Lung (tissue), 12 donors: ENCODE results near the gene SLC10A2. TPM values are rescaled to one million over a fixed set of nuclear protein-coding genes. Genes with fewer than 3 reads are reported as not detected.

Experiments
- ATAC-seq: fragments of 200-7000 bp; cut with Tn5 transposase; one replicate; pipeline ENCODE4 v1.9.1; 2020; ENCODE audit warnings: moderate number of reproducible peaks; ENCODE audit not compliant: insufficient read depth, low FRiP score
- DNase-seq, 3 donors: peaks; one replicate each; pipeline ENCODE4 v3.0.0-alpha.2; 2013 to 2017
- H3K27ac ChIP-seq, 2 donors: one replicate each; pipeline ENCODE4 v1.5.1; 2013; ENCODE audit warnings: mild to moderate bottlenecking in 2 of 2, moderate library complexity in 2 of 2, control low read depth in 1 of 2, inconsistent platforms in 1 of 2, low read depth in 1 of 2, low read length in 1 of 2
- H3K27me3 ChIP-seq, 3 donors: one replicate each; pipeline ENCODE4 v1.5.1; 2013; ENCODE audit warnings: low read length in 2 of 3; ENCODE audit not compliant: control insufficient read depth in 3 of 3, insufficient read depth in 3 of 3
- H3K36me3 ChIP-seq, 4 donors: one replicate each; pipeline ENCODE4 v1.5.1; 2013; ENCODE audit warnings: low read length in 4 of 4, mild to moderate bottlenecking in 1 of 4, moderate library complexity in 1 of 4; ENCODE audit not compliant: control insufficient read depth in 4 of 4, insufficient read depth in 4 of 4
- H3K4me1 ChIP-seq, 5 donors: one replicate each; pipeline ENCODE4 v1.5.1; 2013; ENCODE audit warnings: low read length in 5 of 5, mild to moderate bottlenecking in 2 of 5, moderate library complexity in 1 of 5; ENCODE audit not compliant: control insufficient read depth in 5 of 5, insufficient read depth in 5 of 5
- H3K4me3 ChIP-seq: one replicate; pipeline ENCODE4 v1.5.1; 2013; ENCODE audit warnings: mild to moderate bottlenecking, control low read depth, moderate library complexity
- H3K9ac ChIP-seq, 2 donors: one replicate each; pipeline ENCODE4 v1.5.1; 2013; ENCODE audit warnings: low read length in 2 of 2, control low read depth in 1 of 2; ENCODE audit not compliant: insufficient read depth in 1 of 2
- H3K9me3 ChIP-seq, 4 donors: one replicate each; pipeline ENCODE4 v1.5.1; 2013; ENCODE audit warnings: low read length in 3 of 4, mild to moderate bottlenecking in 1 of 4, moderate library complexity in 1 of 4; ENCODE audit not compliant: control insufficient read depth in 4 of 4, insufficient read depth in 3 of 4
- CTCF ChIP-seq: IDR thresholded peaks from 2 replicates; pipeline ENCODE4 v1.5.1; 2012; ENCODE audit warnings: mild to moderate bottlenecking; ENCODE audit errors: control extremely low read depth, extremely low read depth
- WGBS, 2 donors: extraction: QIAGEN DNeasy Blood & Tissue Kit; methylation state at CpG; one replicate each; pipeline ENCODE4 v1.1.7; 2013; 5-methylcytosine and 5-hydroxymethylcytosine counted together
- polyA plus RNA-seq, 2 donors: library from polyadenylated mRNA; stranded (reverse); fragments of 200-250 nt; gene quantifications; one replicate each; pipeline ENCODE4 v1.2.1, GENCODE V29; 2013
- total RNA-seq, 2 donors: library from RNA; depleted of rRNA in 1 of 2; stranded (reverse); fragments of >200 nt in 1 of 2; gene quantifications; one replicate each; pipeline ENCODE4 v1.2.1, GENCODE V29; 2014 to 2021
- donor health status: control.
- donor health status: control.
- donor health status: Bipolar disorder and iron deficiency.
- donor health status: healthy.
- donor health status: DM: yes; HTN: yes; CAD: no.

Gene SLC10A2
- total and polyA plus RNA-seq, 4 donors: 13.7 TPM; not detected in 3

GRCh38 chr13:103044056-103044455 lies 22.2 kb downstream of the SLC10A2 start:
- WGBS, 2 donors: 71 to 77% methylated on average over 3 of the region's 3 CpGs
- no peaks in the 10 kb centered on the region for H3K9me3 ChIP-seq
- H3K36me3 ChIP-seq: no peaks in the 10 kb centered on the region
- no peaks in the 10 kb centered on the region for H3K27me3 ChIP-seq
- no peaks in the 10 kb centered on the region for H3K4me1 ChIP-seq
- ATAC-seq: no peak
- no peak overlapping the region for H3K4me3 ChIP-seq
- H3K9ac ChIP-seq: no peak overlapping the region
- H3K27ac ChIP-seq: no peak overlapping the region
- DNase-seq: no peak
- TF ChIP-seq CTCF: no peak

- Histone ChIP-seq H3K27me3 (no peaks in the 10 kb centered on the region), H3K9me3 (no peaks in the 10 kb centered on the region), H3K4me1 (no peaks in the 10 kb centered on the region), H3K4me3 (no peak overlapping the region), H3K36me3 (no peaks in the 10 kb centered on the region), H3K9ac (no peak overlapping the region), H3K27ac (no peak overlapping the region)
- no peak for ATAC-seq
- DNase-seq: no peak
- 81 to 91% methylated on average over 1 of the region's 1 CpG for WGBS, 2 donors
- no peak for TF ChIP-seq CTCF
Observed at GRCh38 chr13:103040006-103040405, 26.2 kb downstream of the SLC10A2 start.

- ATAC-seq (no peak), DNase-seq (no peak)
- no peaks in the 10 kb centered on the region for H3K9me3 ChIP-seq
- no peaks in the 10 kb centered on the region for H3K36me3 ChIP-seq
- H3K27me3 ChIP-seq: no peaks in the 10 kb centered on the region
- no peak overlapping the region for H3K27ac ChIP-seq
- WGBS, 2 donors: 53 to 59% methylated on average over 2 of the region's 2 CpGs
- TF ChIP-seq CTCF: no peak
- no peak overlapping the region for H3K9ac ChIP-seq
- H3K4me1 ChIP-seq: no peaks in the 10 kb centered on the region
- H3K4me3 ChIP-seq: no peak overlapping the region
Observed at GRCh38 chr13:103039183-103039582, 27.0 kb downstream of the SLC10A2 start.

GRCh38 chr13:103036268-103036667 lies 29.9 kb downstream of the SLC10A2 start:
- DNase-seq (no peak), ATAC-seq (no peak)
- Histone ChIP-seq H3K27ac (no peak overlapping the region), H3K36me3 (no peaks in the 10 kb centered on the region), H3K9me3 (no peaks in the 10 kb centered on the region), H3K9ac (no peak overlapping the region), H3K4me1 (no peaks in the 10 kb centered on the region), H3K27me3 (no peaks in the 10 kb centered on the region), H3K4me3 (no peak overlapping the region)
- no peak for TF ChIP-seq CTCF
- 93 to 96% methylated on average over 1 of the region's 1 CpG for WGBS, 2 donors
